ENCODE data around the gene P2RY8.
A peak's percentile ranks its signal among the peaks of the same experiment; 100 is the strongest.
"Not testable (repeated sequence)": the region's sequence is repeated elsewhere in the genome, so short reads cannot be mapped to it uniquely, and the experiment has no call there.

Gene P2RY8

GRCh38 chrX:1500701-1501624 is 36.0 kb downstream of the P2RY8 start:
- peak; percentile 76 for DNase-seq (ENCODE audit: low spot score)
- in situ Hi-C loops (cut with MboI; ENCODE audit: low sequenced_read_pairs, unreplicated experiment), result no loop called here
- TF ChIP-seq, protein P1, sequence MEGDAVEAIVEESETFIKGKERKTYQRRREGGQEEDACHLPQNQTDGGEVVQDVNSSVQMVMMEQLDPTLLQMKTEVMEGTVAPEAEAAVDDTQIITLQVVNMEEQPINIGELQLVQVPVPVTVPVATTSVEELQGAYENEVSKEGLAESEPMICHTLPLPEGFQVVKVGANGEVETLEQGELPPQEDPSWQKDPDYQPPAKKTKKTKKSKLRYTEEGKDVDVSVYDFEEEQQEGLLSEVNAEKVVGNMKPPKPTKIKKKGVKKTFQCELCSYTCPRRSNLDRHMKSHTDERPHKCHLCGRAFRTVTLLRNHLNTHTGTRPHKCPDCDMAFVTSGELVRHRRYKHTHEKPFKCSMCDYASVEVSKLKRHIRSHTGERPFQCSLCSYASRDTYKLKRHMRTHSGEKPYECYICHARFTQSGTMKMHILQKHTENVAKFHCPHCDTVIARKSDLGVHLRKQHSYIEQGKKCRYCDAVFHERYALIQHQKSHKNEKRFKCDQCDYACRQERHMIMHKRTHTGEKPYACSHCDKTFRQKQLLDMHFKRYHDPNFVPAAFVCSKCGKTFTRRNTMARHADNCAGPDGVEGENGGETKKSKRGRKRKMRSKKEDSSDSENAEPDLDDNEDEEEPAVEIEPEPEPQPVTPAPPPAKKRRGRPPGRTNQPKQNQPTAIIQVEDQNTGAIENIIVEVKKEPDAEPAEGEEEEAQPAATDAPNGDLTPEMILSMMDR (IDR thresholded peaks at IDR 0.05; ENCODE audit: borderline replicate concordance, control extremely low read depth, extremely low read depth, insufficient read depth, missing control alignments), result no peak

- TF ChIP-seq, protein P1 (IDR thresholded peaks at IDR 0.05; ENCODE audit: borderline replicate concordance, control extremely low read depth, extremely low read depth, insufficient read depth, missing control alignments), result no peak
- DNase-seq (ENCODE audit: low spot score), result no peak
- in situ Hi-C loops (cut with MboI; ENCODE audit: low sequenced_read_pairs, unreplicated experiment), result no loop called here
Measured at GRCh38 chrX:1496076-1496475, 40.9 kb downstream of the P2RY8 start.

- in situ Hi-C loops (cut with MboI; ENCODE audit: low sequenced_read_pairs, unreplicated experiment), result no loop called here
- TF ChIP-seq, protein P1 (IDR thresholded peaks at IDR 0.05; ENCODE audit: borderline replicate concordance, control extremely low read depth, extremely low read depth, insufficient read depth, missing control alignments), result no peak
- peak; percentile 49 for DNase-seq (ENCODE audit: low spot score)
Measured at GRCh38 chrX:1493877-1494510, 43.0 kb downstream of the P2RY8 start.

GRCh38 chrX:1493412-1493811 is 43.6 kb downstream of the P2RY8 start:
- no peak for DNase-seq (ENCODE audit: low spot score)
- in situ Hi-C loops (cut with MboI; ENCODE audit: low sequenced_read_pairs, unreplicated experiment), result no loop called here
- TF ChIP-seq, protein P1 (IDR thresholded peaks at IDR 0.05; ENCODE audit: borderline replicate concordance, control extremely low read depth, extremely low read depth, insufficient read depth, missing control alignments), result no peak

DNA sequence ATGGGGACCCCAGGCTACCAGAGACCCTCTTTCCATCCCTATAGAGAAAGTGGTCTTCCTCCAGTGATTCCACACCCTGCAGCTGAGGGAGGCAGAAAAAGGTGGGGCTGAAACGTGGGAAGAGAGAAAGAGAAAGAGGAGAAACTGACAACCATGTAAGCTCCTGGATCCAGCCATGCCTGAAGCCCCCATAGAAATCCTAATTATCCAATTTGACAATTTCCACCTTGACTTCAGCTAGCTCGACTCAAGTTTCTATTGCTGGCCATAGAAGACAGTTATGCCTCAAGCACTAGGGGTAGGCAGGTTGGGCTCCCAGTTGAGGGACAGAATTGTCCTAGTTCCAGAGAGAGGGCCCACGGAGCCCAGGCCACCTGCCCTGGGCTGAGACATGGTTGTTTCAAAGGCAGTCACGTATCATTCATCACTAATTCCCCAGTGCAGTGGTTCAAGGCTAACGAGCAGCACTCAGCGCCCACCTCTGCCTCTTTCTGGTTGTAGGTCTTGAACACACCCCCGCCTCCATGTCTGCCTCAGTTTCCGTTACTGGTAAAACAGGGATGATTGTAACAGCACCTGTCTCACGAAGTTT is 44.5 kb downstream of the P2RY8 start:
- no peak for DNase-seq (ENCODE audit: low spot score)
- in situ Hi-C loops (cut with MboI; ENCODE audit: low sequenced_read_pairs, unreplicated experiment), result no loop called here
- TF ChIP-seq, protein P1 (IDR thresholded peaks at IDR 0.05; ENCODE audit: borderline replicate concordance, control extremely low read depth, extremely low read depth, insufficient read depth, missing control alignments), result no peak

DNA sequence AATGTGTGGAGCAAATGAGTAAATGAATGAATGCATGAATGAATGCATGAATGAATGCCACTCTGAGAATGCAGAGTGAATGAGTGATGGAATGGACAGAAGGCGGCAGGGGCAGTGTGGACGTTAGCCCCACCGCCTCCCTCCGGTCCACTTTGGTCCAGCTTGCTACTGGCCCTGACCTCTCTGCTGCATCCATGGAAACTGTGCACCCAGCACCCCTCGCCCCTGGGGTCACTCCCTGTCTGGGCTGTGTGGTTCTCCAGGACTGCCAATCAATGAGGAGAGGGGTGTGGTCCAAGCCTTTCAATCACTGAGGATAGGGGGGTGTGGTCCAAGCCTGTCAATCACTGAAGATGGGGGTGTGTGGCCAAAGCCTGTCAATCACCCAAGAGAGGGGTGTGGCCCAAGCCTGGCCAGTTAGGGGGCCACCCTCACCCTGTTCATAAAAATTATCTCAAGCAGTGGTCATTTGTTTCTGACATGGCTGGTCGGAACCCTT is 45.1 kb downstream of the P2RY8 start:
- in situ Hi-C loops (cut with MboI; ENCODE audit: low sequenced_read_pairs, unreplicated experiment), result no loop called here
- peak; percentile 89 for DNase-seq (ENCODE audit: low spot score)
- TF ChIP-seq, protein P1 (IDR thresholded peaks at IDR 0.05; ENCODE audit: borderline replicate concordance, control extremely low read depth, extremely low read depth, insufficient read depth, missing control alignments), result no peak

DNA sequence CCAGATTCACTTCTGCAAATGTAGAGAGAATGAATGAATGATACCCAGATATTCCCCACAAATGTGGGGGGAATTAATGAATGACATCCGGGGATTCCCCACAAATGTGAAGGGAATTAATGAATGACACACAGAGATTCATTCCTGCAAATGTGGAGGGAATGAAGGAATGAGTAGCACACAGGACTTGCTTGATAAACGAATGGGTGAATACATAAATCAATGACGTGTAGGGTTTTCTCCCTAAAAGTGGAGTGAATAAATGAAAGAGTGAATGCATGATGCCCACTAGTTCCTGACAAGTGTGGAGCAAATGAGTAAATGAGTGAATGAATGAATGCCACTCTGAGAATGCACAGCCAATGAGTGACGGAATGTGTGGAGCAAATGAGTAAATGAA is 45.7 kb downstream of the P2RY8 start:
- DNase-seq (ENCODE audit: low spot score); in situ Hi-C loops (cut with MboI; ENCODE audit: low sequenced_read_pairs, unreplicated experiment): not testable (repeated sequence)

GRCh38 chrX:1490723-1491122 is 46.3 kb downstream of the P2RY8 start:
- in situ Hi-C loops (cut with MboI; ENCODE audit: low sequenced_read_pairs, unreplicated experiment); DNase-seq (ENCODE audit: low spot score): not testable (repeated sequence)

DNA sequence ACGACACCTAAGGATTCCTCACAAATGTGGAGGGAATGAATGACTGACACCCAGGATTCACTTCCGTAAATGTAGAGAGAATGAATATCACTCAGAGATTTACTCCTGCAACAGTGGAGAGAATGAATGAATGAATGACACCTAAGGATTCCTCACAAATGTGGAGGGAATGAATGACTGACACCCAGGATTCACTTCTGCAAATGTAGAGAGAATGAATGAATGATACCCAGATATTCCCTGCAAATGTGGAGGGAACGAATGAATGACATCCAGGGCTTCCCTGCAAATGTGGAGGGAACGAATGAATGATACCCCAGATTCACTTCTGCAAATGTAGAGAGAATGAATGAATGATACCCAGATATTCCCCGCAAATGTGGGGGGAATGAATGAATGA is 47.6 kb downstream of the P2RY8 start:
- in situ Hi-C loops (cut with MboI; ENCODE audit: low sequenced_read_pairs, unreplicated experiment); DNase-seq (ENCODE audit: low spot score): not testable (repeated sequence)
